SK-N-SH (cell line): ENCODE measurements around the gene BUD23. TPM values are rescaled to one million over a fixed set of nuclear protein-coding genes. Genes with fewer than 3 reads are reported as not detected.

Source experiments
- CTCF ChIA-PET: fragments of 300-600, 350-600 bp; formaldehyde crosslinking; extraction: SDS; loops from one replicate; lab custom pipeline; 2021; lab: Yijun Ruan, JAX
- POLR2A ChIA-PET: fragments of 350-600 bp; sonication (Branson Sonifier 250); formaldehyde crosslinking; extraction: SDS; loops from one replicate; lab custom pipeline; 2020; ENCODE audit warnings: antibody characterized with exemption, inconsistent platforms; lab: Yijun Ruan, JAX
- DNase-seq: peaks from one replicate; pipeline ENCODE4 v3.0.0; 2012
- H2AFZ ChIP-seq: fragments of 200-600 bp; sonication (generic); 2 replicates; pipeline ENCODE4 v1.8.1; 2016; ENCODE audit warnings: antibody characterized with exemption, mild to moderate bottlenecking, low read depth
- H3F3A ChIP-seq: fragments of 200-600 bp; sonication (generic); replicated peaks from 2 replicates; pipeline ENCODE3; 2016; ENCODE audit warnings: antibody characterized with exemption, mild to moderate bottlenecking; ENCODE audit not compliant: insufficient read depth
- H3K27ac ChIP-seq, 2 experiments: fragments of 200-500 bp in 1 of 2; fragments of 200-600 bp in 1 of 2; sonication (Bioruptor generic) in 1 of 2; sonication (generic), shearing (Covaris generic) in 1 of 2; 2 replicates each; pipeline versions ENCODE4 v1.5.1 to v1.6.1; 2014 to 2016; ENCODE audit warnings: low read depth in 2 of 2, inconsistent platforms in 1 of 2, low read length in 1 of 2, mild to moderate bottlenecking in 1 of 2, mixed read lengths in 1 of 2
- H3K27me3 ChIP-seq: fragments of 200-600 bp; sonication (generic), shearing (Covaris generic); 2 replicates; pipeline ENCODE4 v1.6.1; 2016; ENCODE audit warnings: mixed run types; ENCODE audit not compliant: insufficient read depth
- H3K36me3 ChIP-seq, 2 experiments: fragments of 200-500 bp in 1 of 2; fragments of 200-600 bp in 1 of 2; sonication (Bioruptor generic) in 1 of 2; sonication (generic) in 1 of 2; replicated peaks in 1 of 2; 2 replicates each; pipeline versions ENCODE3 to v1.5.1; 2014 to 2016; ENCODE audit warnings: low read length in 1 of 2, mild to moderate bottlenecking in 1 of 2; ENCODE audit not compliant: insufficient read depth in 2 of 2, control insufficient read depth in 1 of 2
- H3K4me1 ChIP-seq, 2 experiments: fragments of 200-500 bp in 1 of 2; fragments of 200-600 bp in 1 of 2; sonication (Bioruptor generic) in 1 of 2; sonication (generic), shearing (Covaris generic) in 1 of 2; 2 replicates each; pipeline versions ENCODE4 v1.5.1 to v1.6.1; 2014 to 2016; ENCODE audit warnings: low read depth in 1 of 2, low read length in 1 of 2, mixed run types in 1 of 2; ENCODE audit not compliant: insufficient read depth in 2 of 2, control insufficient read depth in 1 of 2
- H3K4me2 ChIP-seq: fragments of 200-600 bp; sonication (generic), shearing (Covaris generic); 2 replicates; pipeline ENCODE4 v1.6.1; 2017; ENCODE audit warnings: mixed run types
- H3K4me3 ChIP-seq, 2 experiments: fragments of 200-500 bp in 1 of 2; fragments of 200-600 bp in 1 of 2; sonication (Bioruptor generic) in 1 of 2; sonication (generic), shearing (Covaris generic) in 1 of 2; 2 replicates each; pipeline versions ENCODE4 v1.5.1 to v1.8.1; 2014 to 2016; ENCODE audit warnings: low read depth in 2 of 2, inconsistent platforms in 1 of 2, low read length in 1 of 2, mild to moderate bottlenecking in 1 of 2, mixed read lengths in 1 of 2, moderate library complexity in 1 of 2
- H3K79me2 ChIP-seq: fragments of 200-600 bp; sonication (generic); 2 replicates; pipeline ENCODE4 v1.8.1; 2017; ENCODE audit warnings: mild to moderate bottlenecking; ENCODE audit not compliant: insufficient read depth
- H3K9ac ChIP-seq: fragments of 200-600 bp; sonication (generic); 2 replicates; pipeline ENCODE4 v1.6.1; 2017; ENCODE audit warnings: mixed run types
- H3K9me2 ChIP-seq: fragments of 200-600 bp; sonication (generic); 2 replicates; pipeline ENCODE4 v1.6.1; 2017; ENCODE audit warnings: mixed run types
- H3K9me3 ChIP-seq: fragments of 200-600 bp; sonication (generic); 2 replicates; pipeline ENCODE4 v1.6.1; 2017; ENCODE audit warnings: mixed run types, mild to moderate bottlenecking, moderate library complexity
- H4K20me1 ChIP-seq: fragments of 200-600 bp; sonication (generic); 2 replicates; pipeline ENCODE4 v1.6.1; 2017; ENCODE audit warnings: mild to moderate bottlenecking, mixed run types; ENCODE audit not compliant: insufficient read depth
- CHD2 ChIP-seq: fragments of 150-350 bp; IDR thresholded peaks from 2 replicates; pipeline ENCODE4 v1.6.1; 2018; ENCODE audit warnings: low read length; ENCODE audit not compliant: partially characterized antibody
- MAX ChIP-seq: IDR thresholded peaks from 2 replicates; pipeline ENCODE4 v1.4.0; 2012; ENCODE audit warnings: low read depth
- MXI1 ChIP-seq: IDR thresholded peaks from 2 replicates; pipeline ENCODE4 v1.6.1; 2012; ENCODE audit warnings: mild to moderate bottlenecking, low read depth, low read length, improper control_type of control experiment
- NFIC ChIP-seq: IDR thresholded peaks from 2 replicates; pipeline ENCODE4 v1.4.0; 2012; ENCODE audit warnings: borderline replicate concordance
- NRF1 ChIP-seq: IDR thresholded peaks from 2 replicates; pipeline ENCODE4 v1.6.1; 2012; ENCODE audit warnings: low read depth, mild to moderate bottlenecking, low read length
- PBX3 ChIP-seq: IDR thresholded peaks from 2 replicates; pipeline ENCODE4; 2012
- POLR2AphosphoS5 ChIP-seq: IDR thresholded peaks from 2 replicates; pipeline ENCODE4 v1.6.1; 2012; ENCODE audit warnings: low read depth, low read length
- RFX5 ChIP-seq: IDR thresholded peaks from 2 replicates; pipeline ENCODE4 v1.6.1; 2012; ENCODE audit warnings: mild to moderate bottlenecking, improper control_type of control experiment, low read length
- SIN3A ChIP-seq: IDR thresholded peaks from 2 replicates; pipeline ENCODE4 v1.6.1; 2012; ENCODE audit warnings: low read depth, mild to moderate bottlenecking, low read length, moderate library complexity, borderline replicate concordance
- SMC3 ChIP-seq: IDR thresholded peaks from 2 replicates; pipeline ENCODE4 v1.6.1; 2012; ENCODE audit warnings: low read depth, low read length, improper control_type of control experiment
- TAF1 ChIP-seq: IDR thresholded peaks from 2 replicates; pipeline ENCODE4 v1.6.1; 2012; ENCODE audit warnings: low read depth, mild to moderate bottlenecking, low read length, moderate library complexity, borderline replicate concordance
- USF1 ChIP-seq: IDR thresholded peaks from 2 replicates; pipeline ENCODE4 v1.4.0; 2012; ENCODE audit warnings: low read depth, borderline replicate concordance
- whole genome bisulfite sequencing: methylation state at CpG from one replicate; pipeline ENCODE4 v1.1.6; 2017; ENCODE audit warnings: low lambda C conversion rate; 5-methylcytosine and 5-hydroxymethylcytosine counted together
- polyA plus RNA-seq, 3 experiments: library from polyadenylated mRNA; depleted of rRNA; stranded (reverse); fragments of >200 nt; gene quantifications; 2 replicates each; pipeline ENCODE4 v1.2.3, GENCODE V29; 2012
- TF ChIP-seq, protein P1 (sequence below): IDR thresholded peaks from 2 replicates; pipeline ENCODE4 v1.6.1; 2012; ENCODE audit warnings: mild to moderate bottlenecking, low read depth, low read length, moderate library complexity

Gene BUD23
- polyA plus RNA-seq, 1 of the 3 experiments (the other 2 are of a cell fraction) = 206 TPM

DNA sequence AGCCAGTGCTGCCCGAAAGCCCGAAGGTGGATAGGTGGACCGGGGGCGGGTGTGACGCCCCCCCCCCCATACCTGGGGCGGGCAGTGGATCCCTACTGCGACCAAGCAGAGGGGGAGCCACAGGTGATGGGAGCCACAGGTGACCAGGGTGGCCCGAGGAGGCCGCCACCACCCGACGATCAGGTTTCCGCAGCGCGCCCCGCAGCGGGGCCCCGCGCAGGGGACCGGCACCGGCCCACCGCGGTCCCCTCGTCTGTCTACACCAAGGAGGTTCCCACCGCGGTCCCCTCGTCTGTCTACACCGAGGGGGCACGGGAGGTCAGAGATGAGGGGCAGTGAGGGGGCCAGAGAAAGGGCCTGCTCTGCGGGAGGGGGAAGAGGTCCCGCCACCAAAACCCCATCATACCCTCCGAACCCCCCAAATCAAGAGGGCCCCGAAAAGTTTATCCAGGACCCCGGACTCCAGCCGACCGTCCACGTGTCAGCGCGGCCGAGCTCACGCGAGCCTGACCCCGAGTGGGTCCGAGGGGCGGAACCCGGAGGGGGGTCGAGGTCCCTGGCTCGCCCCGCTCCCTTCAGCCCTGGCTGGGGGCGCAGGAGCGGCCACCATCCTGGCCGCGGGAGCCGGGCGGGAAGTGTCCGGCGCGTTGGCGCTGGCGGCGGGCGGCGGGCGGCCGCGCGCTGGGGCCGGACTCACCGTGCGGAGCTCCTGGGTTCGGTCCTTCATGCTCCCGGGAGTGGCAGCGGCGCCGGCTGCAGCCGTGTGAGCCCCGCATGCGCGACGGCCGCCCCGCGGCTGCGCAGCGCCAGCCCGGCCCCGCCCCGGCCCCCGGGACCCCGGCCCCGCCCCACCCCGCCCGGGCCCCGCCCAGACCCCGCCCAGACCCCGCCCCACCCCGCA is 35.8 kb downstream of the BUD23 start, which contains the start of gene STX1A:
TSS of gene STX1A (minus strand) at position 765 of the 901 bp plus-strand sequence. CDS start at position 727, 38 bp downstream.
- CTCF ChIA-PET = interaction anchor here (0.6 to 8.6 kb wide), 12 partner anchors 10 to 256 kb away, joined by 3 to 326 read pairs (median 5); partner anchors contain the start of genes ABHD11, MLXIPL and VPS37D
- POLR2A ChIA-PET = interaction anchor here (0.7 to 1.2 kb wide), 3 partner anchors 21 to 197 kb away, joined by 3 to 6 read pairs (median 5); partner anchors contain the start of genes BAZ1B and TBL2
- TF ChIP-seq RFX5 = no peak
- no peak for TF ChIP-seq PBX3
- TF ChIP-seq CHD2 = no peak
- TF ChIP-seq NFIC = no peak
- peak; percentile 67 for TF ChIP-seq MXI1
- peak; percentile 69; the same call in 1 of the 2 replicates for TF ChIP-seq TAF1
- peak; percentile 42; the same call in 1 of the 2 replicates for TF ChIP-seq POLR2AphosphoS5
- peak; percentile 89 for TF ChIP-seq NRF1
- TF ChIP-seq USF1 = no peak
- TF ChIP-seq SMC3 = no peak
- TF ChIP-seq SIN3A = no peak
- TF ChIP-seq MAX = 0 out of 2 replicates have a peak, but pooled peaks have one; percentile 16
- TF ChIP-seq, protein P1, sequence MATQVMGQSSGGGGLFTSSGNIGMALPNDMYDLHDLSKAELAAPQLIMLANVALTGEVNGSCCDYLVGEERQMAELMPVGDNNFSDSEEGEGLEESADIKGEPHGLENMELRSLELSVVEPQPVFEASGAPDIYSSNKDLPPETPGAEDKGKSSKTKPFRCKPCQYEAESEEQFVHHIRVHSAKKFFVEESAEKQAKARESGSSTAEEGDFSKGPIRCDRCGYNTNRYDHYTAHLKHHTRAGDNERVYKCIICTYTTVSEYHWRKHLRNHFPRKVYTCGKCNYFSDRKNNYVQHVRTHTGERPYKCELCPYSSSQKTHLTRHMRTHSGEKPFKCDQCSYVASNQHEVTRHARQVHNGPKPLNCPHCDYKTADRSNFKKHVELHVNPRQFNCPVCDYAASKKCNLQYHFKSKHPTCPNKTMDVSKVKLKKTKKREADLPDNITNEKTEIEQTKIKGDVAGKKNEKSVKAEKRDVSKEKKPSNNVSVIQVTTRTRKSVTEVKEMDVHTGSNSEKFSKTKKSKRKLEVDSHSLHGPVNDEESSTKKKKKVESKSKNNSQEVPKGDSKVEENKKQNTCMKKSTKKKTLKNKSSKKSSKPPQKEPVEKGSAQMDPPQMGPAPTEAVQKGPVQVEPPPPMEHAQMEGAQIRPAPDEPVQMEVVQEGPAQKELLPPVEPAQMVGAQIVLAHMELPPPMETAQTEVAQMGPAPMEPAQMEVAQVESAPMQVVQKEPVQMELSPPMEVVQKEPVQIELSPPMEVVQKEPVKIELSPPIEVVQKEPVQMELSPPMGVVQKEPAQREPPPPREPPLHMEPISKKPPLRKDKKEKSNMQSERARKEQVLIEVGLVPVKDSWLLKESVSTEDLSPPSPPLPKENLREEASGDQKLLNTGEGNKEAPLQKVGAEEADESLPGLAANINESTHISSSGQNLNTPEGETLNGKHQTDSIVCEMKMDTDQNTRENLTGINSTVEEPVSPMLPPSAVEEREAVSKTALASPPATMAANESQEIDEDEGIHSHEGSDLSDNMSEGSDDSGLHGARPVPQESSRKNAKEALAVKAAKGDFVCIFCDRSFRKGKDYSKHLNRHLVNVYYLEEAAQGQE = 0 out of 2 replicates have a peak, but pooled peaks have one; percentile 24
- H3K4me3 ChIP-seq = peak within 1 kb of the TSS; percentile 75 to 87
- H3K9me2 ChIP-seq = no peaks in the 10 kb centered on the region
- 3% methylated on average over 31 of the region's 96 CpGs for WGBS
- peaks cover 41% of the 10 kb centered on the region for H4K20me1 ChIP-seq
- H3K27ac ChIP-seq = peak within 1 kb of the TSS; percentile 12 to 88; a peak in 3 of 4 replicates
- peaks cover 23 to 38% of the 10 kb centered on the region in 2 experiments; a peak in 3 of 4 replicates for H3K4me1 ChIP-seq
- no peaks in the 10 kb centered on the region for H3K9me3 ChIP-seq
- H3K79me2 ChIP-seq = peaks cover 51% of the 10 kb centered on the region
- peak within 1 kb of the TSS; percentile 96 for H3K9ac ChIP-seq
- H3K27me3 ChIP-seq = no peaks in the 10 kb centered on the region
- peak within 1 kb of the TSS; percentile 99 for H3K4me2 ChIP-seq
- peaks cover 0 to 21% of the 10 kb centered on the region in 2 experiments for H3K36me3 ChIP-seq
- peak; percentile 100 for DNase-seq
- peak within 1 kb of the TSS; percentile 66; the same call in 1 of the 2 replicates for H2AFZ ChIP-seq
- peaks cover 29% of the 10 kb centered on the region for H3F3A ChIP-seq
